Colon (tissue), 2 donors: ENCODE data around the gene TLR6.

ENCODE experiments used
- FAIRE-seq: peaks from 2 replicates; lab custom pipeline; 2012; peaks lifted over from hg19 to GRCh38; lab: Jason Lieb, UNC
- donor health status: control.
- donor health status: control.

The TLR6 gene, protein sequence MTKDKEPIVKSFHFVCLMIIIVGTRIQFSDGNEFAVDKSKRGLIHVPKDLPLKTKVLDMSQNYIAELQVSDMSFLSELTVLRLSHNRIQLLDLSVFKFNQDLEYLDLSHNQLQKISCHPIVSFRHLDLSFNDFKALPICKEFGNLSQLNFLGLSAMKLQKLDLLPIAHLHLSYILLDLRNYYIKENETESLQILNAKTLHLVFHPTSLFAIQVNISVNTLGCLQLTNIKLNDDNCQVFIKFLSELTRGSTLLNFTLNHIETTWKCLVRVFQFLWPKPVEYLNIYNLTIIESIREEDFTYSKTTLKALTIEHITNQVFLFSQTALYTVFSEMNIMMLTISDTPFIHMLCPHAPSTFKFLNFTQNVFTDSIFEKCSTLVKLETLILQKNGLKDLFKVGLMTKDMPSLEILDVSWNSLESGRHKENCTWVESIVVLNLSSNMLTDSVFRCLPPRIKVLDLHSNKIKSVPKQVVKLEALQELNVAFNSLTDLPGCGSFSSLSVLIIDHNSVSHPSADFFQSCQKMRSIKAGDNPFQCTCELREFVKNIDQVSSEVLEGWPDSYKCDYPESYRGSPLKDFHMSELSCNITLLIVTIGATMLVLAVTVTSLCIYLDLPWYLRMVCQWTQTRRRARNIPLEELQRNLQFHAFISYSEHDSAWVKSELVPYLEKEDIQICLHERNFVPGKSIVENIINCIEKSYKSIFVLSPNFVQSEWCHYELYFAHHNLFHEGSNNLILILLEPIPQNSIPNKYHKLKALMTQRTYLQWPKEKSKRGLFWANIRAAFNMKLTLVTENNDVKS

DNA sequence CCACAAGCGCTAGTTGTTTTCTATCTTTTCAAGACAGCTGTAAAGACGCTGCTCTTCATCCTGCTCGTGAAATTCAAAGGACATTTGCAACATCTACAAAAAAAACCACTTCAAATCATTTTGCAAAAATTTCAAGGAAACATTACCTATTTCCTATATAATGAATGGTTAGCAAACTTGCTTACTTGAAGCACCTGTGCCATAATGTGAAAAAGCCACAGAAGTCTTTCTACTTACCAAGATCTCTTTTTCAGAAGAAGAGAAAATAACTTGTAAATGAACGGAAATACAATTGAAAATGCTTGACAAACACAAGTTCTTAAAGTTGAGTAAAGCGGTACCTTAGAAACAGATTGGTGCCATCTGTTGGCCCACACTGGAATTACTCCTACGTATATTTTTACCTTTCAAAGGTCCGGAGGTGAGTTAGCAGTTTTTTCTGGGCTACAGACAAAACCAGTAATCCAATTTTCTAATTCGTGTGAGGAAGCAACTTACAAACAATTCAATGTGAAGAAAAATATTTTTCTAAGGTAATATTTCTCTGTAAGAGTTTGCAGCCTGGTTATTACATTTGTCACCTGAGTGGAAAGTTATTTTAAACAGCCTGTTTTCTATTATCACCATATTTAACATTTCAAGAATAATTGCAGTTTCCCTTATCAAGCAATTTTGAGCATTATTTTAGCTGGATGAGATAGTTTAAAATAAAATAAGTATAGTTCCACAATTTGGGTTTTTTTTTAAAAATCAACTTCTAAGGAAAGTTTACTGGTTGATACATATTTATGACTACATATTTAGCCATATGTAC lies at the start of gene TLR6:
TLR6 (minus strand) TSS at position 294 of the 814 bp plus-strand sequence. CDS start 27,344 bp downstream, outside the sequence.
- peak; percentile 88 for FAIRE-seq

- no peak for FAIRE-seq
Observed at GRCh38 chr4:38905652-38906385, 49.2 kb upstream of the TLR6 start.

DNA sequence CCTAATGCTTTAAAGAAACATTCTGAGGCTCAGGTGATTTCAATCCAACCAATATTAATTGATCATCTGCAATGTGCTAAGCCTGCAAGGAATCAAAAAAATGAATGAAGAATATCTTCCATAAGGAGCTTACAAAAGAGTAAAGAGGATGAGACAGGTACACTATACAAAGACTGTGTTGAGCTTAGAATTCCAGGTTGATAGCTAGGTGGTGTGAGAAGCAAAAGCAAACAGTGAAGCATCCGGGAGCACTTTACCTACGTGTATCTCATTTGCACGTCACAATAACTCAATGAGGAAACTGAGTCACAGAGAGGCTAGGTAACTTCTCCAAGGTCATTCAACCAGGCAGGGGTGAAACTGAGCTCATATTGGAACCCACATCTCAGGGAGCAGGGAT lies 48.1 kb upstream of the TLR6 start:
- FAIRE-seq: no peak

DNA sequence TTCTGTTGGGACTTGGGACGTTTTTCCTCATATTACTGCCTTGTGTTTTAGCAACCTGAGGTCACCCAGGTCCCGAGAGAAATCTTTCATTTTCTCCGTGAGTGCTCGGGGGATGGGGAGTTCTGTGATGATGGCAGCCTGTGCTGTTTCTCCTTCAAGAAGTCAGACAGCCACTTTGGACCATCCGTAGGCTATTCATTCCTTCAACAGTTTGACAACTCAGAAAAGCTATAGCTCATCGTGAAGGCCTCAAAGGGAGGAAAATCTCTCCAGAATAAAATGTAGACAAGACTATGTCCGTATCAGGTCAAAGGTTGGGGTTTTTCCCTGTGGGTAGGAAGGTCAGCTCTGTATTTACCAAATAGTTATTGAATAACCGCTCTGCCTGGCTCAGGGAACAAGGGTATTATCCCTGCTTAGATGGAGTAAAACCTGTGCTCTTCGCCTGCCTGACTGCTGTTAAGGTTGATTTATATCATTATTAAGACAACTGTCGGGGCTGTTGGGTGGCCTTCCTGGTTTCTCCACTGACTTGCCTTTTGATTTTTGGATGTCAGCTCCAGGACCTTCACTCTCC lies 47.6 kb upstream of the TLR6 start:
- FAIRE-seq: no peak

GRCh38 chr4:38902695-38903094 lies 46.1 kb upstream of the TLR6 start:
- peak; percentile 94 for FAIRE-seq

GRCh38 chr4:38902221-38902620 lies 45.6 kb upstream of the TLR6 start:
- no peak for FAIRE-seq

DNA sequence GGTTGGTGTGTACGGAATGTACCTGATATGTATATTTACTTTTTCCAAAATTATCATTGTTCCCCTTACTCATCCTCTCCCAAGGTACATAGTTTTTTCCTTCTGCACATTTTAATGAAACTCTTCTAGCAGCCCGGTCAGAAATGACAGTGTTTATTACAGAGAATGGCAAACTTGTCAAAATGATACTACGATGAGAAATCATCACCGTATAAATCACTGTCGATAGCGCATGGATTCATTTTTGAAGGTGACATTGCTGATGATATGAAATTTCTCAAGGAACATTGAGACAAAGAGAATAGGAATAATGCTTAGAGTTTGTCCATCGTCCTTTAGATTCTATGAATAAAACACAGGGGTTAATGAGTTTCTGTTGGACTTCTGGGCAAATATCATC lies 41.6 kb upstream of the TLR6 start:
- no peak for FAIRE-seq

DNA sequence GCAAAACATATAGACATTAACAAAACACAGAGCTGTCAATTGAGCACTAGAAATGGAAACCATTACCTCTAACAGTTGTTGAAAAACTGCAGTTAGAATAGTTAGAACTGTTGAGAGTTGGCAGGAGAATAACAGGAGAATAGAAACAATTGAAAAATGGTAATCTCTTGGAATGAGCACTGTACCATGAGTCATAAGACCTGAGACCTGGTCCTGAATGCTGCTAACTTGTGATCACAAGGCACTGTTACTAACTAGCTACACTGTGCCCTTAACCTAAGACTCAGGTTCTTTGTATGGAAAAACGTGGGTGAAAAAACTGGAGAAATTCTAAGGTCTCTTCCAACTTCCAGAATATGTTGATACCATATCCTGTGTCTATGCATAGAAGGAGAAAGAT lies 40.3 kb upstream of the TLR6 start:
- FAIRE-seq: no peak

- FAIRE-seq: no peak
Observed at GRCh38 chr4:38894322-38894982, 37.8 kb upstream of the TLR6 start.

- no peak for FAIRE-seq
Observed at GRCh38 chr4:38891051-38891983, 34.7 kb upstream of the TLR6 start.

DNA sequence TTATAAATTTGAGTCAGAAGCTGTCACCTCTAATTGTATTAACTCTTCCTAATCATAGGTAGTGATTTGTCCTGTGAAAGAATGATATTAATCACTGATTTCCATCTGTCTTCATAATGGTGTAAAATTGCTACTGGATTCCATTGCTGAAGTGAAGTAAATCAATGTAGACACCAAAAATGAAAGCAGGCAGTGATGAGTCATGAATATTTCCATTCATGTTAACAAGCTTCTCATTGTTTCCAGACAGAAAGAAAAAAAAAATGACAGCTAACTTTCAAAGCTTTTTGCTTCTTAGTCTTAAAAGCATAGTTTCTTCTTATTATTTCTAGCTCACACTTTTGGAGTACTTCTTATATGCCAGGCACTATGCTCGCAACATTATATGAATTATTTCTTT lies 32.5 kb upstream of the TLR6 start:
- FAIRE-seq: no peak

DNA sequence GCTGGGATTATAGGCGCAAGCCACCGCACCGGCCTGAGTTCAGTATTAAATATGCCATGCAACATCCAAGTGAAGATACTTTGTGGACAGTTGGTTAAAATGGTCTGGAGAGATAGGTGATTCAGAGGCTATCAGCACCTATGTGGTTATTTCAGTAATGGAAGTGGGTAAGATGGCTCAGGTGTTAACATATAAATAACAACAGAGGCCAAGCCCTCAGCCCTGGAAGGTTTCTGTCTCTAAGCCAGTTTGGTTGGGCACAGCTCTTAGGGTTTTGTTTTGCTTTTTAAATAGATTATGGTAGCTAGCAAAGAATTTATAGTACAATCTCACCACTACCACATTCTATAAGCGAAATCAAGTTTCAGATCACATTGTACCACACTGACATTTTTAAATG lies 27.6 kb upstream of the TLR6 start:
- no peak for FAIRE-seq

DNA sequence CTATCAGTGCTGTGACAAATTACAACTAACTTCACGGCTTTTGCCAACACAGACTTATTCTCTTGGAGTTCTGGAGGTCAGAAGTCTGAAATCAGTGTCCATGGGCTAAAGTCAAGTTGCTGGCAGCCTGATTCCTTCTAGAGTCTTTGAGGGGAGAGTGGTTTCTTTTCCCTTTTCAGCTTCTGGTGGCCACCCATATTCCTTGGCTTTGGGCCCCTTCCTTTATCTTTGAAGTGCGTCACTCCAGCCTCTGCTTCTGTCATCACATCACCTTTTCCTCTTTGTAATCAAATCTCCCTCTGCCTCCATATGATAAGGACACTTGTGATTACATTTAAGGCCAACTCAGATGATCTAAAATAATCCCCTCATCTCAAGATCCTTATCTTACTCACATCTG lies 20.0 kb upstream of the TLR6 start:
- no peak for FAIRE-seq

DNA sequence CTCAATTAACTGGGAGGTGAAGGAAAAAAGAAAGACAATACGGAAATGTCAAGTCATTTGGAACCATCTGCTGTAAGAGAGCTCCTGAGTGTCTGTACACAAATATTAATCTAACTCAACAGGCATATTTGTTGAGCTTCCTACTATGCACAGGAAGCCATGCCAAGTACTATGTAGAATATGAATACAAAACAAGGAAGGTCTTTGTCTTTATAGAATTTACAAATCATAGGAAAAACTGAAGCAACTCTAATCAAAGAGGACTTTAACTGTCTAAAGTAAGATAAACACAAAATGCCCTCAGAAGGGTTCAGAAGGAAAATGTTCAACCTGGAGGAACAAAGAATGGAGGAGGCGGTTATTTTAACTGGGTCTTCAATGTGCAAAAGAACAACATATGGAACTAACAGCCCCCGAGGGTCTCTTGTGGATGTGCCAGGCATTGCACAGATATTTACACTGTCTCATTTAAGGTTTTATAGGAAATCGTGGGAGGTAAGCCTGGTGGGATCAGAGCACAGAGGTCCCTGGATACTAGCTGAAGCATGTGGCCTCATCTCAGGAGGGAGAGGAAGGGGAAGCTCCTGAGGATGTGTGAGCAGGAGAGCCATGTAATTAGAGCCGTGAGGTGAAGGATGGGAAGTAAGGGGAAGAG lies 16.8 kb upstream of the TLR6 start:
- no peak for FAIRE-seq

GRCh38 chr4:38872620-38873019 lies 16.0 kb upstream of the TLR6 start:
- FAIRE-seq: no peak

DNA sequence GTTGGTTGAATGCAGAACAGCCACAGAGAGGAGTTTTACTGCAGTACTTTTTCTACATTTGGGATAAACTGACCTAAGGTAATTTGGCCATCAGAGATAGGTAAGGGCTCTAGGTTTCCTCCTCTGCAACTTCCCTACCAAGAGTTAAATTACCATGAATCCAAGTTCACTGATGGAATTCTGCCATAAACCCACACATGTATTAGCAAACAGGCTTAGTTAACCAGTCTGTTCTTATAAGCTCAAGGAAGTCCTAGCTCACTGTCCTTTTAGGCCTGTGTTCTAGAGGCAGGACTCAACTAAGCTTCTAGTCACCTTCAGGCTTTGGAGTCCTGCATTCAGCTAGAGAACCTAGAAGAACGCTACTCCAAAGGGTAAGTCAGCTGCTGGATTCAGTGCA lies 15.0 kb upstream of the TLR6 start:
- FAIRE-seq: no peak

DNA sequence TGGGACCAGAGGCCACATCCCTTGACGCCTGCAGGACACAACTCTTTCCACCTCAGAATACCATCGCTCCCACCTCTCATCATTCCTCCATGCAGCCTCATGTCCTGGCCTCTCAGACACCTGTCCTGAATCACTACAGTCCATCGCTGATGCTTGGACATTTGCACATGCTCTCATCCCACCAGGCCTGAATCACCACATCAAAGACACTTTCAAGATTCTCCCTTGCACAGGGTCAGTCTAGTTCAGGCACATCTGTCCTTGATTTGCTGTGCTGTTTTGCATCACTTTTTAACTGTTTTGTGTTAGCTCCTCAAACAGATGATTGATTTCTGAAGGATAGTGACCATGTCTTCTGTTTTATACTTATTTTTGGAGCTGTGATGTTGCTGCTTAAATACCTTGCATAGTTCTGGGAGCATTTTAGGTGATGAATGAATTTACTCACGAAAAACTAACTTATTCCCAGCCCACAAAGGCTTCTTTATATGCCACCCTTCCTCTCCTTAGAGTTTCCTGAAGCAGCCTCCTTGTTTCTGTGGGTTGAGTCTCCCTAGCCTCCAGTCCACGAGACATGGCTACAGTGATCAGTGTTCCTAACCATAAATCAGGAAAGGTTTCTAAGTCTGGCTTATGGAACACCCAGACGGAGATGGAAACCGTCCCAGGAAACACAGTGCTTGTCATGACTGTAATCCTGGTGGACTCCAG lies 13.6 kb upstream of the TLR6 start:
- no peak for FAIRE-seq

- FAIRE-seq: no peak
Observed at GRCh38 chr4:38869511-38869910, 12.9 kb upstream of the TLR6 start.
